K562 (cell line): Measurements from ENCODE around the gene LZTR1. TPM values are rescaled to one million over a fixed set of nuclear protein-coding genes. Genes with fewer than 3 reads are reported as not detected.
A peak's percentile ranks its signal among the peaks of the same experiment; 100 is the strongest.

ENCODE experiments used
- CTCF ChIP-seq, 3 experiments: IDR thresholded peaks in 2 of 3; conservative IDR thresholded peaks in 1 of 3; 2 replicates each; pipeline ENCODE4 v1.5.1; 2011 to 2012; ENCODE audit warnings: low read length in 3 of 3, mild to moderate bottlenecking in 3 of 3, control low read depth in 2 of 3, improper control_type of control experiment in 1 of 3, inconsistent platforms in 1 of 3, low read depth in 1 of 3, mixed read lengths in 1 of 3, moderate library complexity in 1 of 3; ENCODE audit not compliant: insufficient read depth in 2 of 3
- MYC ChIP-seq, 2 experiments: fragments of 250-450 bp in 1 of 2; sonication (Bioruptor Pico) in 1 of 2; IDR thresholded peaks; 2 replicates each; pipeline versions ENCODE4 v1.5.1 to v1.6.1; 2012 to 2021; ENCODE audit warnings: low read depth in 2 of 2, borderline replicate concordance in 1 of 2, improper control_type of control experiment in 1 of 2, low read length in 1 of 2, mild to moderate bottlenecking in 1 of 2, moderate library complexity in 1 of 2
- PML ChIP-seq: IDR thresholded peaks from 2 replicates; pipeline ENCODE4 v1.6.1; 2012; ENCODE audit warnings: low read length, inconsistent platforms
- RNF219 ChIP-seq: fragments of 250-450 bp; sonication (Bioruptor Pico); IDR thresholded peaks from 2 replicates; pipeline ENCODE4 v1.5.0; 2022; ENCODE audit warnings: mild to moderate bottlenecking
- SIRT6 ChIP-seq: IDR thresholded peaks from one replicate; pipeline ENCODE4 v1.6.1; 2012; ENCODE audit warnings: low read depth, mild to moderate bottlenecking, control low read depth, inconsistent platforms, low read length, moderate library complexity
- STAT6 ChIP-seq: sonication (generic); formaldehyde crosslinking; IDR thresholded peaks from 2 replicates; pipeline ENCODE4 v1.8.1; 2023; ENCODE audit warnings: mild to moderate bottlenecking, missing genetic modification reagents
- TFE3 ChIP-seq: fragments of 450-650 bp; formaldehyde crosslinking; IDR thresholded peaks from 2 replicates; pipeline ENCODE4 v1.4.0; 2020; ENCODE audit warnings: mild to moderate bottlenecking, mixed read lengths
- ZNF583 ChIP-seq: fragments of 250-450 bp; sonication (Bioruptor Pico); IDR thresholded peaks from 2 replicates; pipeline ENCODE4 v1.4.0; 2020
- ZNF766 ChIP-seq: fragments of 200-800 bp; sonication (Bioruptor generic); conservative IDR thresholded peaks from 2 replicates; pipeline ENCODE4 v1.6.1; 2016; ENCODE audit warnings: missing genetic modification characterization, missing compliant biosample characterization
- polyA plus RNA-seq, 8 experiments: library from polyadenylated mRNA; depleted of rRNA in 4 of 8; stranded (reverse) in 5 of 8; unstranded in 3 of 8; fragments of >200 nt; fragmentation: Nextera tagmentation in 2 of 8; fragmentation: Illumina TruSeq in 1 of 8; extraction: Ambion mirVana in 2 of 8; extraction: Trizol in 1 of 8; gene quantifications; 2 replicates each; pipeline versions ENCODE4 v1.2.1 to v1.2.3, GENCODE V29; 2011 to 2014; ENCODE audit warnings: inconsistent platforms in 1 of 8, missing spikeins in 1 of 8
- total RNA-seq, 7 experiments: library from RNA; depleted of rRNA in 6 of 7; stranded (reverse); fragments of >200 nt in 6 of 7; fragmentation: Illumina TruSeq in 2 of 7; extraction: Trizol in 2 of 7; gene quantifications; 2 replicates each; pipeline versions ENCODE4 v1.2.1 to v1.2.3, GENCODE V29; 2011 to 2021; ENCODE audit warnings: low replicate concordance in 1 of 7

LZTR1 gene
- total and polyA plus RNA-seq, 9 of the 15 experiments (the other 6 are each of a cell fraction or from before 2014, with no cell fraction given) = 2.2 to 135 (median 63.0) TPM

GRCh38 chr22:20996598-20997535 is 14.8 kb downstream of the LZTR1 start (continued):
- TF ChIP-seq MYC (IDR thresholded peaks at IDR 0.05; ENCODE audit: low read depth, low read length) (no peak), MYC (CRISPR knock-in tag; IDR thresholded peaks at IDR 0.05; ENCODE audit: borderline replicate concordance, low read depth) (0 out of 2 replicates have a peak, but pooled peaks have one; percentile 24), RNF219 (CRISPR knock-in tag) (0 out of 2 replicates have a peak, but pooled peaks have one; percentile 51), PML (no peak), STAT6 (no peak), SIRT6 (peak; percentile 5), CTCF (IDR thresholded peaks at IDR 0.05 in 2 of 3, conservative IDR thresholded peaks at IDR 0.05 in 1 of 3; ENCODE audit: insufficient read depth in 2 of 3, low read depth in 1 of 3, low read length in 3 of 3) (peak in 1 of 3 experiments; percentile 0; a peak in 1 of 6 replicates), TFE3 (CRISPR knock-in tag) (0 out of 2 replicates have a peak, but pooled peaks have one; percentile 1), ZNF766 (CRISPR knock-in tag) (no peak), ZNF583 (CRISPR knock-in tag) (0 out of 2 replicates have a peak, but pooled peaks have one; percentile 10)
